ENCODE measurements around the gene TRNT1.

- no peak for TF ChIP-seq CTCF (IDR thresholded peaks at IDR 0.05; ENCODE audit: borderline replicate concordance, extremely low read depth, low read length, poor library complexity, severe bottlenecking)
- TF ChIP-seq EZH2 (IDR thresholded peaks at IDR 0.05; ENCODE audit: borderline replicate concordance, low read depth, low read length, severe bottlenecking) = no peak
These were observed 38.5 kb downstream of the TRNT1 start for GRCh38 chr3:3165241-3165640.
